K562 (cell line): ENCODE data around the gene MYO7A. TPM values are rescaled to one million over a fixed set of nuclear protein-coding genes. Genes with fewer than 3 reads are reported as not detected.

Source experiments
- ATAC-seq: fragments of 200-7000 bp; cut with Tn5 transposase; 3 replicates; pipeline ENCODE4 v1.9.1; 2020; ENCODE audit warnings: moderate library complexity
- BruUV-seq: library from RNA; stranded (reverse); fragments of 400-500 nt; replicated peaks from 2 replicates; lab custom pipeline; 2021; lab: Mats Ljungman, UMichigan
- CTCF ChIA-PET: fragments of 300-600 bp; formaldehyde crosslinking; extraction: SDS; loops from one replicate; lab custom pipeline; 2021; ENCODE audit warnings: low intra/inter-chr PET ratio; lab: Yijun Ruan, JAX
- POLR2A ChIA-PET: fragments of 300-600, 350-650 bp; sonication (Branson Sonifier 250); formaldehyde crosslinking; extraction: SDS; loops from one replicate; lab custom pipeline; 2021; ENCODE audit warnings: antibody characterized with exemption, inconsistent platforms; lab: Yijun Ruan, JAX
- DNase-seq, 4 experiments: peaks; one replicate each; pipeline versions ENCODE4 v3.0.0 to v3.0.0-alpha.2; 2011 to 2018; ENCODE audit warnings: low spot score in 3 of 4, mixed read lengths in 3 of 4; ENCODE audit errors: extremely low read depth in 1 of 4
- FAIRE-seq: peaks from 2 replicates; lab custom pipeline; 2011; peaks lifted over from hg19 to GRCh38; lab: Jason Lieb, UNC
- H2AFZ ChIP-seq: 2 replicates; pipeline ENCODE4 v1.6.0; 2011; ENCODE audit warnings: low read depth, low read length, control low read depth, inconsistent platforms
- H3K27ac ChIP-seq: fragments of 200-600 bp; 3 replicates; pipeline ENCODE4 v1.8.0; 2011; ENCODE audit warnings: low read depth, mild to moderate bottlenecking, control low read depth, inconsistent platforms, low read length, moderate library complexity, mixed read lengths; ENCODE audit errors: extremely low read depth
- H3K27me3 ChIP-seq, 2 experiments: fragments of 300-600 bp in 1 of 2; 2 replicates in 1 of 2; 3 replicates in 1 of 2; pipeline versions ENCODE4 v1.6.0 to v1.8.0; 2011; ENCODE audit warnings: inconsistent platforms in 2 of 2, low read length in 2 of 2, mild to moderate bottlenecking in 1 of 2, mixed read lengths in 1 of 2, moderate library complexity in 1 of 2; ENCODE audit not compliant: control insufficient read depth in 2 of 2, insufficient read depth in 2 of 2
- H3K36me3 ChIP-seq: fragments of 300-600 bp; 3 replicates; pipeline ENCODE4 v1.8.0; 2011; ENCODE audit warnings: mild to moderate bottlenecking, low read length, inconsistent platforms; ENCODE audit not compliant: control insufficient read depth, insufficient read depth
- H3K4me1 ChIP-seq, 2 experiments: fragments of 200-600 bp in 1 of 2; replicated peaks in 1 of 2; 2 replicates in 1 of 2; 3 replicates in 1 of 2; pipeline versions ENCODE4 v1.5.1 to v1.8.0; 2011; ENCODE audit warnings: inconsistent platforms in 2 of 2, low read length in 2 of 2, mild to moderate bottlenecking in 1 of 2, mixed read lengths in 1 of 2, moderate library complexity in 1 of 2; ENCODE audit not compliant: control insufficient read depth in 2 of 2, insufficient read depth in 2 of 2
- H3K4me2 ChIP-seq: 2 replicates; pipeline ENCODE4 v1.6.1; 2011; ENCODE audit warnings: low read length, control low read depth, inconsistent platforms, mixed read lengths; ENCODE audit not compliant: insufficient read depth
- H3K4me3 ChIP-seq: fragments of 200-600 bp; sonication (generic), shearing (Covaris generic); 2 replicates; pipeline ENCODE4 v1.5.1; 2016; ENCODE audit warnings: control low read depth, inconsistent platforms
- H3K79me2 ChIP-seq: fragments of 200-600 bp; 3 replicates; pipeline ENCODE4 v1.8.0; 2011; ENCODE audit warnings: low read length, inconsistent platforms; ENCODE audit not compliant: control insufficient read depth, insufficient read depth
- H3K9ac ChIP-seq, 2 experiments: 2 replicates each; pipeline versions ENCODE4 v1.6.0 to v1.6.1; 2011; ENCODE audit warnings: low read depth in 2 of 2, low read length in 2 of 2, control low read depth in 1 of 2, inconsistent platforms in 1 of 2, mild to moderate bottlenecking in 1 of 2, mixed read lengths in 1 of 2; ENCODE audit not compliant: insufficient read depth in 1 of 2
- H3K9me1 ChIP-seq: one replicate; pipeline ENCODE4 v1.6.0; 2011; ENCODE audit warnings: inconsistent platforms, mild to moderate bottlenecking, low read length, moderate library complexity; ENCODE audit not compliant: control insufficient read depth, insufficient read depth
- H3K9me3 ChIP-seq: replicated peaks from 2 replicates; pipeline ENCODE4 v1.5.1; 2011; ENCODE audit warnings: low read depth, low read length, inconsistent platforms; ENCODE audit not compliant: control insufficient read depth, insufficient read depth
- H4K20me1 ChIP-seq: replicated peaks from 2 replicates; pipeline ENCODE4 v1.6.1; 2011; ENCODE audit warnings: low read length, inconsistent platforms, mixed read lengths; ENCODE audit not compliant: control insufficient read depth, insufficient read depth
- E2F8 ChIP-seq: fragments of 450-650 bp; IDR thresholded peaks from 2 replicates; pipeline ENCODE4 v1.7.1; 2018; ENCODE audit warnings: mild to moderate bottlenecking, low read depth; ENCODE audit not compliant: partially characterized antibody
- KDM1A ChIP-seq, 2 experiments: fragments of 450-650 bp; IDR thresholded peaks; 2 replicates each; pipeline ENCODE4 v1.6.1; 2016; ENCODE audit warnings: mild to moderate bottlenecking in 2 of 2
- MXD1 ChIP-seq: fragments of 250-450 bp; sonication (Bioruptor Pico); IDR thresholded peaks from 2 replicates; pipeline ENCODE4 v1.8.0; 2021; ENCODE audit warnings: borderline replicate concordance, mild to moderate bottlenecking, moderate library complexity; ENCODE audit not compliant: poor library complexity, severe bottlenecking
- POU5F1 ChIP-seq: fragments of 150-350 bp; IDR thresholded peaks from 2 replicates; pipeline ENCODE4 v1.6.1; 2014; ENCODE audit warnings: borderline replicate concordance, low read length, low read depth, mild to moderate bottlenecking; ENCODE audit not compliant: partially characterized antibody
- RHOXF2B ChIP-seq: fragments of 250-450 bp; sonication (Bioruptor Pico); conservative IDR thresholded peaks from 2 replicates; pipeline ENCODE4 v1.5.1; 2021
- SMC3 ChIP-seq: conservative IDR thresholded peaks from 2 replicates; pipeline ENCODE4 v1.6.1; 2011; ENCODE audit warnings: low read depth, low read length, improper control_type of control experiment; ENCODE audit not compliant: insufficient read depth
- SP1 ChIP-seq: sonication (generic); formaldehyde crosslinking; IDR thresholded peaks from 2 replicates; pipeline ENCODE4 v1.8.1; 2022; ENCODE audit warnings: mild to moderate bottlenecking, missing genetic modification reagents
- THRA ChIP-seq: fragments of 450-650 bp; IDR thresholded peaks from 2 replicates; pipeline ENCODE4 v1.6.1; 2017; ENCODE audit warnings: mild to moderate bottlenecking, moderate library complexity
- ZNF197 ChIP-seq: fragments of 200-800 bp; sonication (Bioruptor generic); IDR thresholded peaks from 2 replicates; pipeline ENCODE4 v1.6.1; 2016; ENCODE audit warnings: low read depth, missing genetic modification characterization, missing compliant biosample characterization
- ZNF354B ChIP-seq: fragments of 250-450 bp; sonication (Bioruptor Pico); IDR thresholded peaks from 2 replicates; pipeline ENCODE4 v1.4.0; 2020
- WGBS: fragments of 100-300 bp; shearing (Covaris generic); methylation state at CpG from one replicate; pipeline ENCODE4 v1.1.6; 2016; ENCODE audit warnings: low coverage, mixed read lengths; ENCODE audit not compliant: insufficient coverage; ENCODE audit errors: missing lambda C conversion rate; 5-methylcytosine and 5-hydroxymethylcytosine counted together
- in situ Hi-C: fragments of 300-500 bp; cut with MboI; formaldehyde crosslinking; loops from 4 replicates; pipeline ENCODE4 v1.15.0; 2018; ENCODE audit warnings: inconsistent platforms, mixed read lengths
- intact Hi-C: fragments of 100-400 bp; cut with micrococcal nuclease; formaldehyde crosslinking; loops from 2 replicates; pipeline ENCODE4 v1.14.2; 2022
- polyA plus RNA-seq, 8 experiments: library from polyadenylated mRNA; depleted of rRNA in 4 of 8; stranded (reverse) in 5 of 8; unstranded in 3 of 8; fragments of >200 nt; fragmentation: Nextera tagmentation in 2 of 8; fragmentation: Illumina TruSeq in 1 of 8; extraction: Ambion mirVana in 2 of 8; extraction: Trizol in 1 of 8; gene quantifications; 2 replicates each; pipeline versions ENCODE4 v1.2.1 to v1.2.3, GENCODE V29; 2011 to 2014; ENCODE audit warnings: inconsistent platforms in 1 of 8, missing spikeins in 1 of 8
- total RNA-seq, 7 experiments: library from RNA; depleted of rRNA in 6 of 7; stranded (reverse); fragments of >200 nt in 6 of 7; fragmentation: Illumina TruSeq in 2 of 7; extraction: Trizol in 2 of 7; gene quantifications; 2 replicates each; pipeline versions ENCODE4 v1.2.1 to v1.2.3, GENCODE V29; 2011 to 2021; ENCODE audit warnings: low replicate concordance in 1 of 7

The MYO7A gene
- total and polyA plus RNA-seq, 9 of the 15 experiments (the other 6 are each of a cell fraction or from before 2014, with no cell fraction given) = 0.01 to 0.11 (median 0.07) TPM; not detected in 1

DNA sequence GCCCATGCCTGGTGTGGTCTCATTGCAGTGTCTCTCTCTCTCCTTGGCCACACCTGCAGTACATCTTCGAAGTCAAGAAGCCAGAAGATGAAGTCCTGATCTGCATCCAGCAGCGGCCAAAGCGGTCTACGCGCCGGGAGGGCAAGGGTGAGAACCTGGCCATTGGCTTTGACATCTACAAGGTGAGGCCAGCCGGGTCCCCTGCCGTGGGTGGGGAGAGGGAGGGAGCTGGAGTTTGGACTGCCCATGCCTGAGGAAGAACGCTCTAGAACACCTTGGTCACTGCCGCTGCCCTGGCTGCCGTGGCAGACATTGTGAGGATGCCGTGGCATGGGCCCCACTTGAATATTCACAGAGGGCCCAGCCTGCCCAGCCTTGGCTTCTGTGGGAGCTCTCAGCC is 9.1 kb upstream of the MYO7A start (continued):
- TF ChIP-seq E2F8 = no peak
- no peak for TF ChIP-seq SMC3
- no peak for TF ChIP-seq THRA
- no peak for TF ChIP-seq RHOXF2B (CRISPR knock-in tag)
- TF ChIP-seq KDM1A (IDR thresholded peaks at IDR 0.05) = no peak
- TF ChIP-seq, all 486 proteins: peak for 0

DNA sequence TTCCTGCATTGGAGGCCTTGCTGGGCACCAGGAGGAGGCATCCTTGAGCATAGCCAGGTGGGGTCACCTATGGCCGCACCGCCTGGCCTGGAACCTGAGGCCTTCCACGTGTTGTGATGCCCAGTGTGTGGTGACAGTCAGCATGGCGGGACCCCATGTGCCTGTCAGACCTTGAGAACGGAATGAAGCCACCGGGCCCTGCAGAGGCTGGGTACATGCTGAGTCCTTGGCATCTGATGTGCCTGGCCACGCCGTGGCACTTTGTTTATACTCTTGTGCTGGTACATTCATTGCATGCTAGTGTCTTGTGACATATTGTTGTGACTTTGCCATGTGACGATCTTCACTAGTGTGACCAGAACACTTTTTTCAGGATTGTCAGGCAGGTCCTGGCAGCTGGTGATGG is 8.5 kb upstream of the MYO7A start:
- H3K9me3 ChIP-seq = no peaks in the 10 kb centered on the region
- BruUV-seq = no TSS peak
- CTCF ChIA-PET = no interaction called here
- no peaks in the 10 kb centered on the region for H3K9me1 ChIP-seq
- TF ChIP-seq MXD1 (no peak), ZNF354B (CRISPR knock-in tag) (no peak), POU5F1 (no peak), SP1 (CRISPR knock-in tag) (no peak), ZNF197 (CRISPR knock-in tag) (no peak)
- peaks cover 11 to 82% of the 10 kb centered on the region in 2 experiments; a peak in 4 of 5 replicates for H3K27me3 ChIP-seq
- H3K36me3 ChIP-seq = no peaks in the 10 kb centered on the region
- in situ Hi-C loops (no loop called here), intact Hi-C loops (no loop called here)
- no peak for DNase-seq
- no peak overlapping the region for H3K9ac ChIP-seq
- H3K4me3 ChIP-seq = no peak overlapping the region
- H3K4me2 ChIP-seq = no peak overlapping the region
- H3K4me1 ChIP-seq = peaks cover 0 to 8% of the 10 kb centered on the region in 2 experiments; a peak in 2 of 5 replicates
- H3K79me2 ChIP-seq = no peaks in the 10 kb centered on the region
- FAIRE-seq = no peak
- POLR2A ChIA-PET = interaction anchor here (0.7 to 1.0 kb wide), 3 partner anchors 18 to 441 kb away, joined by 3 read pairs; no protein-coding TSS in a partner anchor
- H3K27ac ChIP-seq = no peak overlapping the region
- WGBS = 3% methylated on average over 9 of the region's 9 CpGs
- H2AFZ ChIP-seq = no peak overlapping the region
- no peaks in the 10 kb centered on the region; the same call in 1 of the 2 replicates for H4K20me1 ChIP-seq
- ATAC-seq = no peak
